ENCODE results near the gene RAET1E.
"Not testable (repeated sequence)": the region's sequence is repeated elsewhere in the genome, so short reads cannot be mapped to it uniquely, and the experiment has no call there.

Gene RAET1E

GRCh38 chr6:149897855-149898744 is at the start of gene RAET1E:
TSS of gene RAET1E (minus strand) at chr6:149898113. CDS start at chr6:149890901, 7,212 bp downstream.
- DNase-seq (no peak), ATAC-seq (replicated peaks) (no peak)
- Mint-ChIP-seq H3K4me3 (no peak within 1 kb of the TSS), H3K27me3 (peaks cover 48 to 64% of the 10 kb centered on the region in 2 donors), H3K4me1 (peaks cover 2 to 5% of the 10 kb centered on the region in 2 donors), H3K9me3 (no peaks in the 10 kb centered on the region), H3K36me3 (no peaks in the 10 kb centered on the region), H3K27ac (no peak within 1 kb of the TSS)

GRCh38 chr6:149947533-149947932 is 49.6 kb upstream of the RAET1E start:
- H3K4me3 Mint-ChIP-seq; H3K4me1 Mint-ChIP-seq; H3K36me3 Mint-ChIP-seq; DNase-seq; ATAC-seq (replicated peaks); H3K27ac Mint-ChIP-seq; H3K9me3 Mint-ChIP-seq: not testable (repeated sequence)
- peaks cover 66 to 74% of the 10 kb centered on the region in 2 donors for H3K27me3 Mint-ChIP-seq

- peaks cover 62 to 74% of the 10 kb centered on the region in 2 donors for H3K27me3 Mint-ChIP-seq
- not testable (repeated sequence) for H3K36me3 Mint-ChIP-seq; H3K27ac Mint-ChIP-seq; DNase-seq; H3K9me3 Mint-ChIP-seq; H3K4me3 Mint-ChIP-seq; ATAC-seq (replicated peaks)
- H3K4me1 Mint-ChIP-seq = peaks cover 7 to 14% of the 10 kb centered on the region in 2 donors
Measured at GRCh38 chr6:149946631-149947030, 48.7 kb upstream of the RAET1E start.

- ATAC-seq (replicated peaks) = peak; percentile 61 to 66
Measured at GRCh38 chr6:149945276-149945675, 47.4 kb upstream of the RAET1E start.

GRCh38 chr6:149943321-149943720 is 45.4 kb upstream of the RAET1E start:
- ATAC-seq (replicated peaks); H3K9me3 Mint-ChIP-seq; DNase-seq; H3K27ac Mint-ChIP-seq; H3K4me3 Mint-ChIP-seq; H3K36me3 Mint-ChIP-seq: not testable (repeated sequence)
- H3K4me1 Mint-ChIP-seq = peaks cover 23 to 45% of the 10 kb centered on the region in 2 donors
- peaks cover 66 to 80% of the 10 kb centered on the region in 2 donors for H3K27me3 Mint-ChIP-seq

More at GRCh38 chr6:149945276-149945675, 47.4 kb upstream of the RAET1E start:
- H3K9me3 Mint-ChIP-seq, DNase-seq, H3K36me3 Mint-ChIP-seq, H3K4me3 Mint-ChIP-seq, H3K27ac Mint-ChIP-seq: not testable (repeated sequence)
- Mint-ChIP-seq H3K4me1 (peaks cover 13 to 27% of the 10 kb centered on the region in 2 donors), H3K27me3 (peaks cover 63 to 74% of the 10 kb centered on the region in 2 donors)

- Mint-ChIP-seq H3K27ac (no peak overlapping the region), H3K36me3 (peaks cover 0 to 2% of the 10 kb centered on the region in 2 donors), H3K9me3 (no peaks in the 10 kb centered on the region), H3K4me3 (peak overlapping the region; percentile 88 to 94), H3K4me1 (peaks cover 27 to 54% of the 10 kb centered on the region in 2 donors), H3K27me3 (peaks cover 63 to 80% of the 10 kb centered on the region in 2 donors)
- ATAC-seq (replicated peaks) (no peak), DNase-seq (no peak)
Measured at GRCh38 chr6:149942461-149942829, 44.5 kb upstream of the RAET1E start.

- H3K27ac Mint-ChIP-seq = peak within 1 kb of the TSS; percentile 95
- H3K4me3 Mint-ChIP-seq = peak within 1 kb of the TSS; percentile 88 to 94
- H3K27me3 Mint-ChIP-seq = peaks cover 64 to 83% of the 10 kb centered on the region in 2 donors
- ATAC-seq (replicated peaks) (peak; percentile 72 to 74), DNase-seq (peak; percentile 72)
- no peaks in the 10 kb centered on the region for H3K9me3 Mint-ChIP-seq
- H3K4me1 Mint-ChIP-seq = peaks cover 27 to 55% of the 10 kb centered on the region in 2 donors
- peaks cover 0 to 2% of the 10 kb centered on the region in 2 donors for H3K36me3 Mint-ChIP-seq
Measured at GRCh38 chr6:149941583-149942460, 43.9 kb upstream of the RAET1E start, which contains the start of gene ULBP2. TSS of gene ULBP2 (plus strand) at chr6:149942014. CDS start at chr6:149942073, 59 bp downstream.

GRCh38 chr6:149940672-149940982 is 42.7 kb upstream of the RAET1E start:
- ATAC-seq (replicated peaks) (no peak), DNase-seq (no peak)
- Mint-ChIP-seq H3K36me3 (peaks cover 0 to 2% of the 10 kb centered on the region in 2 donors), H3K9me3 (no peaks in the 10 kb centered on the region), H3K4me1 (peaks cover 27 to 55% of the 10 kb centered on the region in 2 donors), H3K4me3 (peak overlapping the region in 1 of 2 donors; percentile 13), H3K27ac (no peak overlapping the region), H3K27me3 (peaks cover 66 to 90% of the 10 kb centered on the region in 2 donors)

GRCh38 chr6:149939909-149940671 is 42.2 kb upstream of the RAET1E start:
- Mint-ChIP-seq H3K4me1 (peaks cover 25 to 55% of the 10 kb centered on the region in 2 donors), H3K27ac (peak overlapping the region; percentile 75), H3K9me3 (no peaks in the 10 kb centered on the region), H3K27me3 (peaks cover 67 to 90% of the 10 kb centered on the region in 2 donors), H3K4me3 (peak overlapping the region in 1 of 2 donors; percentile 13), H3K36me3 (peaks cover 0 to 2% of the 10 kb centered on the region in 2 donors)
- DNase-seq = no peak
- ATAC-seq (replicated peaks) = no peak

GRCh38 chr6:149939356-149939648 is 41.4 kb upstream of the RAET1E start:
- Mint-ChIP-seq H3K27ac (peak overlapping the region; percentile 94), H3K4me3 (peak overlapping the region; percentile 76 to 80), H3K4me1 (peaks cover 30 to 58% of the 10 kb centered on the region in 2 donors), H3K9me3 (no peaks in the 10 kb centered on the region), H3K27me3 (peaks cover 75 to 97% of the 10 kb centered on the region in 2 donors), H3K36me3 (peaks cover 0 to 2% of the 10 kb centered on the region in 2 donors)
- ATAC-seq (replicated peaks) = peak in 1 of 2 donors; percentile 6
- no peak for DNase-seq

- no peaks in the 10 kb centered on the region for H3K9me3 Mint-ChIP-seq
- peak overlapping the region; percentile 94 for H3K27ac Mint-ChIP-seq
- H3K4me1 Mint-ChIP-seq = peaks cover 32 to 61% of the 10 kb centered on the region in 2 donors
- DNase-seq (peak; percentile 70), ATAC-seq (replicated peaks) (peak; percentile 68 to 76)
- peaks cover 0 to 2% of the 10 kb centered on the region in 2 donors for H3K36me3 Mint-ChIP-seq
- H3K4me3 Mint-ChIP-seq = peak overlapping the region; percentile 76 to 80
- peaks cover 73 to 97% of the 10 kb centered on the region in 2 donors for H3K27me3 Mint-ChIP-seq
Measured at GRCh38 chr6:149938571-149939355, 40.9 kb upstream of the RAET1E start.

GRCh38 chr6:149938013-149938570 is 40.2 kb upstream of the RAET1E start:
- peak; percentile 30 to 45 for ATAC-seq (replicated peaks)
- H3K4me3 Mint-ChIP-seq = peak overlapping the region; percentile 76 to 80
- H3K36me3 Mint-ChIP-seq, H3K9me3 Mint-ChIP-seq, DNase-seq: not testable (repeated sequence)
- peaks cover 32 to 61% of the 10 kb centered on the region in 2 donors for H3K4me1 Mint-ChIP-seq
- peak overlapping the region; percentile 94 for H3K27ac Mint-ChIP-seq
- peaks cover 76 to 97% of the 10 kb centered on the region in 2 donors for H3K27me3 Mint-ChIP-seq

- H3K4me3 Mint-ChIP-seq = no peak overlapping the region
- H3K27me3 Mint-ChIP-seq = peaks cover 75 to 96% of the 10 kb centered on the region in 2 donors
- H3K9me3 Mint-ChIP-seq = no peaks in the 10 kb centered on the region
- ATAC-seq (replicated peaks) = no peak
- no peak for DNase-seq
- H3K4me1 Mint-ChIP-seq = peaks cover 28 to 48% of the 10 kb centered on the region in 2 donors
- H3K27ac Mint-ChIP-seq = no peak overlapping the region
- H3K36me3 Mint-ChIP-seq = peaks cover 0 to 2% of the 10 kb centered on the region in 2 donors
Measured at GRCh38 chr6:149936743-149937142, 38.8 kb upstream of the RAET1E start.
